Suprapubic skin (tissue), 3 donors: ENCODE data around the gene NOS1AP.

Experiments
- CTCF ChIP-seq, 2 donors: fragments of 200-600 bp in 1 of 2; fragments of 450-650 bp in 1 of 2; sonication (generic) in 1 of 2; IDR thresholded peaks; one replicate each; pipeline ENCODE4 v1.5.1; 2016 to 2019; ENCODE audit warnings: antibody characterized with exemption in 2 of 2, mild to moderate bottlenecking in 1 of 2, moderate library complexity in 1 of 2
- EP300 ChIP-seq: sonication (generic); formaldehyde crosslinking; IDR thresholded peaks from one replicate; pipeline ENCODE4 v1.6.1; 2017; ENCODE audit warnings: antibody characterized with exemption
- POLR2A ChIP-seq, 2 donors: fragments of 450-650 bp; IDR thresholded peaks; one replicate each; pipeline ENCODE4 v1.6.1; 2017; ENCODE audit warnings: antibody characterized with exemption in 2 of 2, mild to moderate bottlenecking in 2 of 2, moderate library complexity in 2 of 2

GRCh38 chr1:162090378-162090777 lies 20.9 kb downstream of the NOS1AP start:
- no peak for TF ChIP-seq POLR2A (IDR thresholded peaks at IDR 0.05)
- TF ChIP-seq CTCF (IDR thresholded peaks at IDR 0.05), result no peak
- no peak for TF ChIP-seq EP300
